ENCODE results near the gene PUS3.

GRCh38 chr11:125923012-125923579 lies 20.1 kb upstream of the PUS3 start:
- TF ChIP-seq ZNF555 (tag by site-specific recombination; conservative IDR thresholded peaks at IDR 0.05) (no peak), KLF8 (tag by site-specific recombination; IDR thresholded peaks at IDR 0.05) (no peak), YY1 (tag by site-specific recombination; IDR thresholded peaks at IDR 0.05) (no peak), PATZ1 (tag by site-specific recombination; IDR thresholded peaks at IDR 0.05) (no peak), ZNF302 (tag by site-specific recombination; IDR thresholded peaks at IDR 0.05; ENCODE audit: low read depth) (no peak), ZBTB8A (tag by site-specific recombination; IDR thresholded peaks at IDR 0.05) (0 out of 2 replicates have a peak, but pooled peaks have one; percentile 8)
- TF ChIP-seq, protein P1, sequence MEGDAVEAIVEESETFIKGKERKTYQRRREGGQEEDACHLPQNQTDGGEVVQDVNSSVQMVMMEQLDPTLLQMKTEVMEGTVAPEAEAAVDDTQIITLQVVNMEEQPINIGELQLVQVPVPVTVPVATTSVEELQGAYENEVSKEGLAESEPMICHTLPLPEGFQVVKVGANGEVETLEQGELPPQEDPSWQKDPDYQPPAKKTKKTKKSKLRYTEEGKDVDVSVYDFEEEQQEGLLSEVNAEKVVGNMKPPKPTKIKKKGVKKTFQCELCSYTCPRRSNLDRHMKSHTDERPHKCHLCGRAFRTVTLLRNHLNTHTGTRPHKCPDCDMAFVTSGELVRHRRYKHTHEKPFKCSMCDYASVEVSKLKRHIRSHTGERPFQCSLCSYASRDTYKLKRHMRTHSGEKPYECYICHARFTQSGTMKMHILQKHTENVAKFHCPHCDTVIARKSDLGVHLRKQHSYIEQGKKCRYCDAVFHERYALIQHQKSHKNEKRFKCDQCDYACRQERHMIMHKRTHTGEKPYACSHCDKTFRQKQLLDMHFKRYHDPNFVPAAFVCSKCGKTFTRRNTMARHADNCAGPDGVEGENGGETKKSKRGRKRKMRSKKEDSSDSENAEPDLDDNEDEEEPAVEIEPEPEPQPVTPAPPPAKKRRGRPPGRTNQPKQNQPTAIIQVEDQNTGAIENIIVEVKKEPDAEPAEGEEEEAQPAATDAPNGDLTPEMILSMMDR (tag by site-specific recombination; IDR thresholded peaks at IDR 0.05): peak; percentile 60

Measured in HEK293 (cell line).